Thymus (tissue), 11 donors: ENCODE results near the gene TRAPPC1. TPM values are rescaled to one million over a fixed set of nuclear protein-coding genes. Genes with fewer than 3 reads are reported as not detected.
A peak's percentile ranks its signal among the peaks of the same experiment; 100 is the strongest.

Experiments
- DNase-seq, 9 donors: peaks; one replicate each; pipeline ENCODE4 v3.0.0-alpha.2; 2013; ENCODE audit warnings: low spot score in 9 of 9, low read depth in 6 of 9, missing footprints in 1 of 9
- H3K27ac ChIP-seq, 2 donors: one replicate each; pipeline ENCODE4 v1.5.1; 2013; ENCODE audit warnings: control low read depth in 1 of 2, low read depth in 1 of 2, low read length in 1 of 2, mild to moderate bottlenecking in 1 of 2, moderate library complexity in 1 of 2
- H3K27me3 ChIP-seq, 2 donors: one replicate each; pipeline ENCODE4 v1.5.1; 2013; ENCODE audit warnings: low read length in 1 of 2; ENCODE audit not compliant: control insufficient read depth in 2 of 2, insufficient read depth in 1 of 2
- H3K36me3 ChIP-seq, 2 donors: one replicate each; pipeline ENCODE4 v1.5.1; 2013; ENCODE audit warnings: low read length in 1 of 2, mild to moderate bottlenecking in 1 of 2, moderate library complexity in 1 of 2; ENCODE audit not compliant: control insufficient read depth in 2 of 2, insufficient read depth in 2 of 2
- H3K4me1 ChIP-seq, 2 donors: one replicate each; pipeline ENCODE4 v1.5.1; 2013; ENCODE audit warnings: low read length in 2 of 2; ENCODE audit not compliant: control insufficient read depth in 2 of 2, insufficient read depth in 2 of 2
- H3K4me3 ChIP-seq, 2 donors: one replicate each; pipeline ENCODE4 v1.5.1; 2013; ENCODE audit warnings: low read length in 2 of 2, control low read depth in 1 of 2, mild to moderate bottlenecking in 1 of 2
- H3K9me3 ChIP-seq, 2 donors: one replicate each; pipeline ENCODE4 v1.5.1; 2013; ENCODE audit warnings: low read length in 1 of 2, mild to moderate bottlenecking in 1 of 2; ENCODE audit not compliant: control insufficient read depth in 2 of 2, insufficient read depth in 1 of 2
- WGBS: extraction: QIAGEN DNeasy Blood & Tissue Kit; methylation state at CpG from one replicate; pipeline ENCODE4 v1.1.7; 2013; 5-methylcytosine and 5-hydroxymethylcytosine counted together
- polyA plus RNA-seq: library from polyadenylated mRNA; stranded (reverse); fragments of 200-250 nt; gene quantifications from one replicate; pipeline ENCODE4 v1.2.3, GENCODE V29; 2013
- total RNA-seq: library from RNA; stranded (reverse); fragments of 120-200 nt; gene quantifications from one replicate; pipeline ENCODE4 v1.2.4, GENCODE V29; 2013
- donor health status: healthy.

Gene TRAPPC1
- total and polyA plus RNA-seq, 2 donors: 29.0 to 137 TPM

DNA sequence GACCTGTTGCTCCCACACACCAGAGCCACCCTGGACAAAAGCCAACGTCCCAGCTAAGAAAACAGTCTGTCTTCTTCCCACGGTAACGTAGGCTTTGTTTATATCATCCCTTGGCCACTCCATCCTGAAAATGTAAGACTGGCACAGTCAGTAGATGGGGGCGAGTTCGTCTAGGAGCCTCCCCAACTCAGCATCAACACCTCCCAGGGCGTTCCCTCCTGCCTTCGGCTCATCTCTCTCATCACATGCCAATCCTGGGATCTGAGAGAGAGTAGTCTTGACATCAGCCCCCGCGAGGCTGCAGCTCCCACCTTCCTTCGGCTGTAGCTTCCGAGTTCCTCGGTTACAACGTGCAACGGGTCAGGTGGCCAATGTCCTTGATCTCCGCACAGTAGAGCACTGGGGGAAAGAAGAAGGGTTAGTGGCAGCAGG is 16.6 kb downstream of the TRAPPC1 start:
- Histone ChIP-seq H3K27ac (peak overlapping the region; percentile 86 to 92), H3K9me3 (peaks cover 0 to 6% of the 10 kb centered on the region in 2 donors), H3K27me3 (peaks cover 0 to 4% of the 10 kb centered on the region in 2 donors), H3K4me3 (peak overlapping the region; percentile 67 to 69), H3K36me3 (peaks cover 22 to 24% of the 10 kb centered on the region in 2 donors), H3K4me1 (peaks cover 15 to 21% of the 10 kb centered on the region in 2 donors)
- 7% methylated on average over 15 of the region's 15 CpGs for WGBS
- no peak for DNase-seq

DNA sequence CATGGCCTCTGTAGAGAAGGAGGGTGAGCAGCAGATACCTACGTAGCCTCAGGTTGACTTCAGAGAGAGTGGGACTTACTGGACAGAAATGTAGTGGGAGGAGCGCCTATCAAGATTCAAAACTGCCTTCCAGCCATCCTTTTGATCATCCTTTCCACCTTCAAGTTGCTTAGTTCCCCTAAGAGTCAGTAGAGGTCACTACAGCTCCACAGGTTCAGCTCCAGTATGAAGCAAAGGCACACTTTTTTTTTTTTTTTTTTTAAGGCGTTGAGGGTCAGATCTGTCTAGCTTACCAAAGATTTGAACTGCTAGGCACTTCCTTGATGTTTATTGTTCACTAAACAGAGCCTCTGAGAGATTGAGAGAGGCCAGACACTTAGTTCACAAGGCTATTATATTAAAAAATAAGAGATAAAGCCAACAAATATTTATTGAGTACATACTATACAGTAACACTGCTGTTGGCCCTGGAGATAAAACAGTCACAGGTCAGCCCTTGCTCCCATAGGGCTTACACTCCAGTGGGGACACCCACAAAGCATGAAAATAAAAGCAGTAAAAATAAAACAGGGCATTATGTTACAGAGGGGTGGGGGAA is 18.7 kb downstream of the TRAPPC1 start:
- H3K9me3 ChIP-seq: peaks cover 0 to 6% of the 10 kb centered on the region in 2 donors
- DNase-seq: peak in 8 of 9 donors; percentile 42 to 90 (median 72)
- 52% methylated on average over 3 of the region's 3 CpGs for WGBS
- no peak overlapping the region for H3K27ac ChIP-seq
- H3K4me3 ChIP-seq: no peak overlapping the region
- H3K27me3 ChIP-seq: peaks cover 0 to 4% of the 10 kb centered on the region in 2 donors
- H3K36me3 ChIP-seq: peaks cover 44 to 46% of the 10 kb centered on the region in 2 donors
- H3K4me1 ChIP-seq: peaks cover 15 to 21% of the 10 kb centered on the region in 2 donors

DNA sequence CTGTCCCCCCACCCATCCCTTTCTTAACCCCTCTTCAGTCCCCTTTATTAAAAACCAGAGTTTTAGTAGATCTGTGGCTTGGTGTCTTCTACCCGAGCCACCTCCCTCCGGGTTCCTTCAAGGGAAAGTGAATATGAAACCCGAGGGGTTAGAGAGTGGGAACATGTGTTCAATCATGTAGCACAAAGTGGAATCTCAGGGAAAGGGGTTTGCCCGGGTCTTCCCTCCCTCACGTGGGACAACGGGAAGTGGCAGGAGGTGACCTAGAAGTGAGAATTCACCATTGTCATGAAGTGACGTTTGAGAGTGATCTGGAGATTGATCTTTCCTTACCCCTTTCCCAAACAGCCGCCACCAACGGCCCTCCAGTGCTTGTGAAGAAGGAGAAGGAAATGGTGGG is 20.6 kb downstream of the TRAPPC1 start:
- H3K27ac ChIP-seq: no peak overlapping the region
- no peak for DNase-seq
- no peak overlapping the region for H3K4me3 ChIP-seq
- peaks cover 63 to 65% of the 10 kb centered on the region in 2 donors for H3K36me3 ChIP-seq
- peaks cover 6 to 12% of the 10 kb centered on the region in 2 donors for H3K4me1 ChIP-seq
- WGBS: 93% methylated on average over 9 of the region's 9 CpGs
- H3K9me3 ChIP-seq: peaks cover 0 to 2% of the 10 kb centered on the region in 2 donors
- H3K27me3 ChIP-seq: peaks cover 0 to 1% of the 10 kb centered on the region in 2 donors

DNA sequence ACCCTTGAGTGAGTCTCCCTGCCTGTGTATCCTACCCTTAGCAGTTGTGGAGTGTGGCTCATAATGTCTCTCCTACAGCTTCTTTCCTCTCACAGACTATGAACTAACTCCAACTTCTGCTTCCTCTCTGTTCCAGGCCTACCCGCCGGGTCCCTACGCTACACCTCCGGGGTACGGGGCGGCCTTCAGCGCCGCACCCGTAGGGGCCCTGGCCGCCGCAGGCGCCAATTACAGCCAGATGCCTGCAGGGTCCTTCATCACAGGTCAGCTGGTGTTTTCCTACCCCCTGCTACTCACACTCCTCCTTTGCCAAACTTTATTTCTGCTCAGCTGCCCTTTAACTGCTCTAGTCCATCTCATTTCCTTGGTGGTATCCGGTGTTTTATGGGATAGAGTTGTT is 21.0 kb downstream of the TRAPPC1 start:
- Histone ChIP-seq H3K27ac (no peak overlapping the region), H3K9me3 (no peaks in the 10 kb centered on the region), H3K4me1 (peaks cover 6 to 10% of the 10 kb centered on the region in 2 donors), H3K36me3 (peaks cover 67 to 69% of the 10 kb centered on the region in 2 donors), H3K4me3 (no peak overlapping the region), H3K27me3 (no peaks in the 10 kb centered on the region)
- no peak for DNase-seq
- WGBS: over 99% methylated on average over 13 of the region's 13 CpGs

DNA sequence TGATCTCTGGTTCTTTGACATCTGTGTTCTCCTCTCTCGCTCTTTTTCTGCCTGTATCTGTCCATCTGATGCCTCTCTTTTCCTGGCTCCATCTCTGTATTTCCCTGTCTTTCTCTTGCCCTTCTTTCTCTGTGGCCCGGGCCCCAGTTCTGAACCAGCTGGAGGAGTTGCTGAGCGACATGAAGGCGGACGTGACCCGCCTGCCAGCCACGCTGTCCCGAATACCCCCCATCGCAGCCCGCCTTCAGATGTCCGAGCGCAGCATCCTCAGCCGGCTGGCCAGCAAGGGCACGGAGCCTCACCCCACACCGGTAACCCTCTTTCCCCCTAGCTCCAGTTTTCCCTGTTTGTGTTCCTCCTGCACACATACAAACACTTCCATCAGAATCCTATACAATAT is 21.5 kb downstream of the TRAPPC1 start:
- no peaks in the 10 kb centered on the region for H3K27me3 ChIP-seq
- H3K27ac ChIP-seq: no peak overlapping the region
- WGBS: 97% methylated on average over 15 of the region's 15 CpGs
- DNase-seq: no peak
- H3K36me3 ChIP-seq: peaks cover 72 to 73% of the 10 kb centered on the region in 2 donors
- peaks cover 6% of the 10 kb centered on the region in 2 donors for H3K4me1 ChIP-seq
- H3K4me3 ChIP-seq: no peak overlapping the region
- H3K9me3 ChIP-seq: no peaks in the 10 kb centered on the region

DNA sequence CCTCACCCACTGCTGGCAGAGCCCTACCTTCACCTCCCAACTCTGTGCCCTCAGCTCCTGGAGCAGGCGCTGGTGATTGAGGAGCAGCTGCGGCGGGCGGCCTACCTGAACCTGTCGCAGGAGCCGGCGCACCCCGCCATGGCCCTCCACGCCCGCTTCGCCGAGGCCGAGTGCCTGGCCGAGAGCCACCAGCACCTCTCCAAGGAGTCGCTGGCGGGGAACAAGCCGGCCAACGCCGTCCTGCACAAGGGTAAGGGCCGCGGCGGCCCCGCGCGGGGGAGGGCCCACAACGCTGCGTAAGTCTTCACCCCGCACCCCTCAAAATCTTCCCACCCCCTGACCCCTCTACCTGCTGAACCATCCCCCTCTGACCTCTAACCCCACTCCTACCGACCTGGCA is 22.7 kb downstream of the TRAPPC1 start:
- no peak for DNase-seq
- Histone ChIP-seq H3K4me1 (no peaks in the 10 kb centered on the region), H3K9me3 (no peaks in the 10 kb centered on the region), H3K36me3 (peaks cover 84 to 85% of the 10 kb centered on the region in 2 donors), H3K27ac (no peak overlapping the region), H3K4me3 (no peak overlapping the region), H3K27me3 (no peaks in the 10 kb centered on the region)
- 98% methylated on average over 29 of the region's 29 CpGs for WGBS

DNA sequence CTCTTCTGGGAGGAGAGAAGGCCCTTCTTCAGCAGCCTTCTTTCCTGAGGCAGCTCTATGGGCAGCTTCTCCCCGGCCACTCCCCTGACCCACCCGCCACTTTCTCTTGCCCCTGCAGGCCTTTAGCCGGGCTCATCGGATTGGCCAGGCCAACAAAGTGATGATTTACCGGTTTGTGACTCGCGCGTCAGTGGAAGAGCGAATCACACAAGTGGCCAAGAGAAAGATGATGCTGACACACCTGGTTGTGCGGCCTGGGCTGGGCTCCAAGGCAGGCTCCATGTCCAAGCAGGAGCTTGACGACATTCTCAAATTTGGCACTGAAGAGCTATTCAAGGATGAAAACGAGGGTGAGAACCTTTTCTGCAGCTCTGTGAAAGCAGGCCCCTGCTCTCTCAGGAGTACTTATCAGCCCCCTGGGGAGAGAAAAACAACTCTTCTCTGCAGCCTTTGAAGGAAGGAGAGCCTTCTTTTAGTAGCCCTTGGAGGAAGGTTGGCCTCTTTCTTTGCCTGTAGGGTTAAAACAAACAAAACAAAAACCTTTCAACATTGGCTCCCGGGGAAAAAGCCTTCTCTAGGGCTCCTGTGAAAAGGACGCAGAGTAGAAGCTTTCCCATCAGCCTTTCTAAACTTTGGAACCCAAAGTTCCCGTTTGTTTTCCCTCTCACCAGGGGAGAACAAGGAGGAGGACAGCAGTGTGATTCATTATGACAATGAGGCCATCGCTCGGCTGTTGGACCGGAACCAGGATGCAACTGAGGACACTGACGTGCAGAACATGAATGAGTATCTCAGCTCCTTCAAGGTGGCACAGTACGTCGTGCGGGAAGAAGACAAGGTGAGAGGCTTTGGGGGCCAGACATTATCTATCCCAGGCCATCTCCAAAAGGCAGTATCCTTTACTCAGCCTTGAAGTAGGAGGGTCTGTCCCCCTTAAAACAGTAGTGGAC is 28.3 kb downstream of the TRAPPC1 start:
- H3K27me3 ChIP-seq: no peaks in the 10 kb centered on the region
- H3K27ac ChIP-seq: peak overlapping the region in 1 of 2 donors; percentile 50
- H3K4me3 ChIP-seq: no peak overlapping the region
- no peak for DNase-seq
- no peaks in the 10 kb centered on the region for H3K9me3 ChIP-seq
- peaks cover 0 to 6% of the 10 kb centered on the region in 2 donors for H3K4me1 ChIP-seq
- WGBS: 95% methylated on average over 22 of the region's 22 CpGs
- H3K36me3 ChIP-seq: peaks cover 98 to 99% of the 10 kb centered on the region in 2 donors

DNA sequence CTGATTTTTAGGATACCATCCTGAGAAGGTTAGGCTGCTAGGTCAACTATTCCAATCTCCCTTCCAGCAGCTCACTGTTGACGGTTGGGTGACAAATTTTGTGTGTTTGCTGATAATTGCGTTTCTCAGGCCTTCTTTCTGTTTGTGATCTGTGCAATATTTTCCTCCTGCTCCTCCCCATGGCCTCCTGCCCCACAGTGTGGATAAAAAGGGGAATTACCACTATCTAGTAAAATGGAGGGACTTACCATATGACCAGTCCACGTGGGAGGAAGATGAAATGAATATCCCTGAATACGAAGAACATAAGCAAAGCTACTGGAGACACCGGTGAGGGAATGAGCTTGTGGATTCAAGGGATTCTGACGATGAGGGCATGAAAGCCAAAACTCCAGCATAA is 34.0 kb downstream of the TRAPPC1 start:
- Histone ChIP-seq H3K27ac (no peak overlapping the region), H3K36me3 (peaks cover 90 to 94% of the 10 kb centered on the region in 2 donors), H3K4me1 (peaks cover 0 to 3% of the 10 kb centered on the region in 2 donors), H3K27me3 (no peaks in the 10 kb centered on the region), H3K9me3 (no peaks in the 10 kb centered on the region), H3K4me3 (no peak overlapping the region)
- peak in 1 of 9 donors; percentile 29 for DNase-seq
- WGBS: 87% methylated on average over 6 of the region's 6 CpGs

DNA sequence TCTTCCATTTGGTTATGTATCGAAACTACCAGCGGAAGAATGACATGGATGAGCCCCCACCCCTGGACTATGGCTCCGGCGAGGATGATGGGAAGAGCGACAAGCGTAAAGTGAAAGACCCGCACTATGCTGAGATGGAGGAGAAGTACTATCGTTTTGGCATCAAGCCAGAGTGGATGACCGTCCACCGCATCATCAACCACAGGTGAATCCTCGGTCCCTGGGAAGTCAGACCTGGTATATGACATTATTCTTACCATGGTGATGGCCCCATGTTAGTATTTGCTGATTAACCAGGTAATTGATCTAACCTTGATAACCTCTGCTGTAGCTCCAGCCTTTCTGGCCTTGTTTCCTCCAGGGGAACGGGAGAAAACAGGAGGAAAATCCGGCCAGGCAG is 34.7 kb downstream of the TRAPPC1 start:
- H3K9me3 ChIP-seq: no peaks in the 10 kb centered on the region
- peaks cover 83 to 90% of the 10 kb centered on the region in 2 donors for H3K36me3 ChIP-seq
- no peak overlapping the region for H3K27ac ChIP-seq
- H3K27me3 ChIP-seq: no peaks in the 10 kb centered on the region
- WGBS: 97% methylated on average over 13 of the region's 13 CpGs
- no peak overlapping the region for H3K4me3 ChIP-seq
- DNase-seq: no peak
- H3K4me1 ChIP-seq: no peaks in the 10 kb centered on the region
